Testis (tissue), 2 donors: Measurements from ENCODE around the gene ADK.

Experiments
- POLR2A ChIP-seq: fragments of 450-650 bp; IDR thresholded peaks from one replicate; pipeline ENCODE4 v1.6.1; 2017; ENCODE audit warnings: antibody characterized with exemption, mild to moderate bottlenecking, moderate library complexity
- TF ChIP-seq, protein P1 (sequence below), 3 experiments: fragments of 450-650 bp in 2 of 3; fragments of 200-600 bp in 1 of 3; sonication (generic) in 1 of 3; IDR thresholded peaks; one replicate each; pipeline ENCODE4 v1.5.1; 2016 to 2019; ENCODE audit warnings: antibody characterized with exemption in 3 of 3, mild to moderate bottlenecking in 2 of 3, moderate library complexity in 1 of 3

DNA sequence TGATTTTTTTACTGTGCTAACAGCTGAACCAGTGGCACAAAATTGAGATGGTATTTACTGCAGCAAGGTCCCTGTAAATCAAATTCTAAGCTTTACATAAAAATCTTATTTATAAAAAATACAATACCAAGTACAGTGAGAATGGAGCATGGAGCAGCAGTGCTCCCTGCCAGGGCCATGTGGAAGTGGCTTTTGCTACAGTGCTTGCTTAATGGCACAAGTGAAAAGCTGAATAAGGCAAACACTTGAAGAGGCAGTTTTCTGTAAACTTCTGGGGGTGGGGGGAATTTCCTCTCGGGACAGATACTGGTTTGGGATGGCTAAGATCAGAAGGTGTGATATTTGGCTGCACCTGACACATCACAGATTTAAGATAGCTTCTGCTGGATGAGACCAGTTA lies 27.9 kb upstream of the ADK start:
- TF ChIP-seq, protein P1, sequence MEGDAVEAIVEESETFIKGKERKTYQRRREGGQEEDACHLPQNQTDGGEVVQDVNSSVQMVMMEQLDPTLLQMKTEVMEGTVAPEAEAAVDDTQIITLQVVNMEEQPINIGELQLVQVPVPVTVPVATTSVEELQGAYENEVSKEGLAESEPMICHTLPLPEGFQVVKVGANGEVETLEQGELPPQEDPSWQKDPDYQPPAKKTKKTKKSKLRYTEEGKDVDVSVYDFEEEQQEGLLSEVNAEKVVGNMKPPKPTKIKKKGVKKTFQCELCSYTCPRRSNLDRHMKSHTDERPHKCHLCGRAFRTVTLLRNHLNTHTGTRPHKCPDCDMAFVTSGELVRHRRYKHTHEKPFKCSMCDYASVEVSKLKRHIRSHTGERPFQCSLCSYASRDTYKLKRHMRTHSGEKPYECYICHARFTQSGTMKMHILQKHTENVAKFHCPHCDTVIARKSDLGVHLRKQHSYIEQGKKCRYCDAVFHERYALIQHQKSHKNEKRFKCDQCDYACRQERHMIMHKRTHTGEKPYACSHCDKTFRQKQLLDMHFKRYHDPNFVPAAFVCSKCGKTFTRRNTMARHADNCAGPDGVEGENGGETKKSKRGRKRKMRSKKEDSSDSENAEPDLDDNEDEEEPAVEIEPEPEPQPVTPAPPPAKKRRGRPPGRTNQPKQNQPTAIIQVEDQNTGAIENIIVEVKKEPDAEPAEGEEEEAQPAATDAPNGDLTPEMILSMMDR (IDR thresholded peaks at IDR 0.05): no peak
- no peak for TF ChIP-seq POLR2A
